ENCODE results near the gene POTEG.
"Not testable (repeated sequence)": the region's sequence is repeated elsewhere in the genome, so short reads cannot be mapped to it uniquely, and the experiment has no call there.

DNA sequence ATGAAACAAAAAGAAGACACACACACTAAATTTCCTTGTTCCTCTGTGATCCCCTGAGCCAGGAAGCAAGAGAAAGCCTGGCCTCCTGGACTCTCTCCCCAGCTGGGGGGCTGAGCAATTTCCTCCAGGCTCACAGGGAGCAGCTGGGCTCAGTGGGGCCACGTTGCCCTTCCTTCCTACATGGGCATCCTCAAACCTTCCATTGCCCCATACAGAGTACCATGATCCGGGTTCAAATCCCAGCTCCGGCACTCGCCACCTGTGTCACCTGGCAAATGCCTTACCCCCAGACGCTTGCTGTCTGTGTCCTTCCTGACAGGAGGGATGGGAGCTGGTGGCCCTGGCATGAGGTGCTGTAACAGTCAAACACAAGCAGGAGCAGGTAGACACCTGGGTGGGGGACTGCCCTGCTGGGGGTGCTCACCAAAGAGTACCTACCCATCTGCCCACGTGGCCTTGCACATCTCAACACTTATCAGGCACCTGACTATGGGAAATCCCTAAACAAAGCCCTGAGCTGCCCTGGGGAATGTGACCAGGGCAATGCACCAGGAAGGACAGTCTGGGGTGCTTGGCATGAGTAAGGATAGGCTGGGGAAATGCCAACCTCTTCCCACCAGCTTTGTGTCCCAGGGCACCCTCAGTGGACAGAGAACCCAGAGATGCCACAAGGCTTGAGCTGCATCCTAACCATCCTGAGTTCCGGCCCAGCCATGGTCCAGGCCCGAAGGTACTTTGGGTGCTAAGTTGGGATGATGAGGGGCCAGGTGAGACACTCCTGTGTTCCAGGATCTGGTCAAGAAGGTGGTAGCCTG, 2.4 kb upstream of the POTEG start:
- TF ChIP-seq, protein P1, sequence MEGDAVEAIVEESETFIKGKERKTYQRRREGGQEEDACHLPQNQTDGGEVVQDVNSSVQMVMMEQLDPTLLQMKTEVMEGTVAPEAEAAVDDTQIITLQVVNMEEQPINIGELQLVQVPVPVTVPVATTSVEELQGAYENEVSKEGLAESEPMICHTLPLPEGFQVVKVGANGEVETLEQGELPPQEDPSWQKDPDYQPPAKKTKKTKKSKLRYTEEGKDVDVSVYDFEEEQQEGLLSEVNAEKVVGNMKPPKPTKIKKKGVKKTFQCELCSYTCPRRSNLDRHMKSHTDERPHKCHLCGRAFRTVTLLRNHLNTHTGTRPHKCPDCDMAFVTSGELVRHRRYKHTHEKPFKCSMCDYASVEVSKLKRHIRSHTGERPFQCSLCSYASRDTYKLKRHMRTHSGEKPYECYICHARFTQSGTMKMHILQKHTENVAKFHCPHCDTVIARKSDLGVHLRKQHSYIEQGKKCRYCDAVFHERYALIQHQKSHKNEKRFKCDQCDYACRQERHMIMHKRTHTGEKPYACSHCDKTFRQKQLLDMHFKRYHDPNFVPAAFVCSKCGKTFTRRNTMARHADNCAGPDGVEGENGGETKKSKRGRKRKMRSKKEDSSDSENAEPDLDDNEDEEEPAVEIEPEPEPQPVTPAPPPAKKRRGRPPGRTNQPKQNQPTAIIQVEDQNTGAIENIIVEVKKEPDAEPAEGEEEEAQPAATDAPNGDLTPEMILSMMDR (conservative IDR thresholded peaks at IDR 0.05; ENCODE audit: low read length), result not testable (repeated sequence)
- TF ChIP-seq EZH2phosphoT487 (IDR thresholded peaks at IDR 0.05; ENCODE audit: borderline replicate concordance, low read depth, low read length), result not testable (repeated sequence)

All from OCI-LY7 (cell line).